ENCODE results near the gene TOR1AIP2.

The TOR1AIP2 gene

DNA sequence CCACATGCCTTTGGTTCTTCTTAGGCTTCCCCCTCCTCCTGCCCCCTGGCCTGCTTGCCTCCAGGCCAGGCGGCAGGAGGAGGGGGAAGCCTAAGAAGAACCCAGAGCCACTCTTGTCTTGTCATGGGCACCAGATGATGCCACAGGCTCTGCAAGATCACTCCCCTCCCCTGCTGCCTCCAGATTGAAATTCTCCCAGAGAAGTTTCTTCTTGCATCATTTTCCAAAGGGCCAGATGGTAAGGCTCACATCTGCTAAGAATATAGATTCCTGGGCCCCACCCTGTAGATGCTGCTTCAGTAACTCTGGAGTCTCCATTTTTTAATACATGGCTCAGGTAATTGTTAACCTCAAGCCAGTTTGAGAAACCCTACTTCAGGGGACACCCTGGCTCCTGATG lies 73.7 kb downstream of the TOR1AIP2 start:
- H3K4me3 ChIP-seq (ENCODE audit: control insufficient read depth, low read depth, low read length), result no peak overlapping the region
- DNase-seq (ENCODE audit: low read depth), result no peak
- no peak for TF ChIP-seq CTCF (conservative IDR thresholded peaks at IDR 0.05; ENCODE audit: control insufficient read depth, insufficient read depth, low read depth, low read length)

DNA sequence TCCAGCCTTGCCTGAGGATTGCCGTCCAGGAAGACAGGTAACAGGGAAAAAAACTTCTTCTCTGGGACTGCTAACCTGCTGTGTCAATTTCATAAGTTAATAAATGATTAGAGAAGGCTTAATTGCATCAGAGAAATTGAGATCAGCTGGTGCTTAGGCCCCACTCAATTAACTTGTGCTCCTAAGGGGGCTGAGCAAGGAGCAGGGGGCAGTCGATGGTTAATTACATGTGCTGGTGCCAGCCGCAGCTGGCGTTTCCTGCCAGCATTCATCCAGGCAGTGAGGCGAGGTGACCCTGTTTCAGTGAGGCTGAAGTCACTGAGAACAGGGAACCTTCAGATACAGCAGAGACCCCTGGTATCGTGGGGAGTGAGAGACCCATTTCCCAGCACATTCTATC lies 74.5 kb downstream of the TOR1AIP2 start:
- no peak for DNase-seq (ENCODE audit: low read depth)
- H3K4me3 ChIP-seq (ENCODE audit: control insufficient read depth, low read depth, low read length), result no peak overlapping the region
- no peak for TF ChIP-seq CTCF (conservative IDR thresholded peaks at IDR 0.05; ENCODE audit: control insufficient read depth, insufficient read depth, low read depth, low read length)

DNA sequence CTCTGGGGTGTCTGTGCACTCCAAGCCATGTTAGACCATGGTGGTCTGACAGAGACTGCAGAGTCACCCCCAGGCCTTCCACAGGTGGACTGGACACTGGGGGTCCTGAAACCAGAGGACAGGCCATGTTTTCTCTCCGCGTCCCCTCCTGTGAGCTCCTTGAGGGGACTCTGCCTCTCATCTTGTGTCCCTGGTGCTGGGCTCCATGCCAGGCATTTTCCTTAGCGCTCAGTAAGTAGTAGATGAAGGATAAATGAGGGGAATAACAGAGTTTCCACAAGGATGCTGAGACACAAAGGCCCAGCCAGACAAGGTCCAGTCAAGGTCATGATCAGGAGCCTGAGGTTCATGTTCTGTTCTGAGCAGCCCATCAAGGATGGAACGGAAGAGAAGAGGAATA lies 77.1 kb downstream of the TOR1AIP2 start:
- no peak overlapping the region for H3K4me3 ChIP-seq (ENCODE audit: control insufficient read depth, low read depth, low read length)
- TF ChIP-seq CTCF (conservative IDR thresholded peaks at IDR 0.05; ENCODE audit: control insufficient read depth, insufficient read depth, low read depth, low read length), result no peak

GRCh38 chr1:179798864-179799516 lies 78.6 kb downstream of the TOR1AIP2 start:
- no peak for DNase-seq (ENCODE audit: low read depth)
- no peak overlapping the region for H3K4me3 ChIP-seq (ENCODE audit: control insufficient read depth, low read depth, low read length)
- TF ChIP-seq CTCF (conservative IDR thresholded peaks at IDR 0.05; ENCODE audit: control insufficient read depth, insufficient read depth, low read depth, low read length), result no peak

More for the DNA sequence above, 77.1 kb downstream of the TOR1AIP2 start:
- DNase-seq (ENCODE audit: low read depth), result no peak

- no peak for DNase-seq (ENCODE audit: low read depth)
- TF ChIP-seq CTCF (conservative IDR thresholded peaks at IDR 0.05; ENCODE audit: control insufficient read depth, insufficient read depth, low read depth, low read length), result no peak
- no peak overlapping the region for H3K4me3 ChIP-seq (ENCODE audit: control insufficient read depth, low read depth, low read length)
Measured at GRCh38 chr1:179798213-179798863, 79.3 kb downstream of the TOR1AIP2 start.

DNA sequence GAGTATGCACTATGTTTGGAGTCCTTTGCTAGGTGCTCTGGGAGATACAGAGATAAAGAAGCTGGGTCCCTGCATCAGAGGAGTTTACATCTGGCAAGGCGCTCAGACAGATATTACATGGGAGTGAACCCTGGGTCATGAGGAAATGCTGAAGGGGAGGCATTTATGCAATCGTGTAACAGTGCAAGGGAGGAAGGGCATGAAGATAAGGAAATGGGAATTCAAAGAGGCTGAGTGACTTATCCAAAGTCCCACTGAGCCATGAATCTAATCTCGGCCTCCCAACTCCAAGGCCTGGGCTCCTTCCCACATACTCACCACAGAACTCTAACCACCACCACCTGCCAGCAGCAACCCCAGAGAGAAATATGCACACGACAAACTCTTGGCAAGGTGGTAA lies 82.9 kb downstream of the TOR1AIP2 start:
- TF ChIP-seq CTCF (conservative IDR thresholded peaks at IDR 0.05; ENCODE audit: control insufficient read depth, insufficient read depth, low read depth, low read length), result no peak
- no peak for DNase-seq (ENCODE audit: low read depth)
- H3K4me3 ChIP-seq (ENCODE audit: control insufficient read depth, low read depth, low read length), result no peak overlapping the region

All from fibroblast of mammary gland (primary cell).